H1 (cell line): Measurements from ENCODE around the gene SMCHD1. TPM values are rescaled to one million over a fixed set of nuclear protein-coding genes. Genes with fewer than 3 reads are reported as not detected.

Experiments used
- NRF1 ChIP-seq: IDR thresholded peaks from 2 replicates; pipeline ENCODE4 v1.6.1; 2011; ENCODE audit warnings: mild to moderate bottlenecking, low read depth, low read length, improper control_type of control experiment
- POLR2AphosphoS5 ChIP-seq: IDR thresholded peaks from 2 replicates; pipeline ENCODE4 v1.6.1; 2011; ENCODE audit warnings: low read depth, low read length
- SAP30 ChIP-seq: fragments of 300-600 bp; sonication (generic); IDR thresholded peaks from 2 replicates; pipeline ENCODE4 v1.7.1; 2012; ENCODE audit warnings: low read length, moderate library complexity, mild to moderate bottlenecking, inconsistent platforms; ENCODE audit not compliant: insufficient read depth, insufficient replicate concordance
- SIX5 ChIP-seq: IDR thresholded peaks from 2 replicates; pipeline ENCODE4 v1.6.1; 2011; ENCODE audit warnings: mild to moderate bottlenecking, low read depth, low read length
- SP2 ChIP-seq: IDR thresholded peaks from 2 replicates; pipeline ENCODE4 v1.6.1; 2012; ENCODE audit warnings: mild to moderate bottlenecking, low read length, inconsistent platforms
- TCF12 ChIP-seq: IDR thresholded peaks from 2 replicates; pipeline ENCODE4 v1.6.1; 2011; ENCODE audit warnings: low read depth, mild to moderate bottlenecking, low read length
- polyA plus RNA-seq, 7 experiments: library from polyadenylated mRNA; depleted of rRNA in 3 of 7; stranded (reverse) in 5 of 7; unstranded in 2 of 7; fragments of >200 nt in 5 of 7; fragments of 200-250 nt in 2 of 7; gene quantifications; 1 replicate in 5 of 7; 2 replicates in 1 of 7; 4 replicates in 1 of 7; pipeline versions ENCODE4 v1.2.1 to v1.2.3, GENCODE V29; 2011 to 2013; ENCODE audit warnings: missing spikeins in 2 of 7, mixed read lengths in 2 of 7
- total RNA-seq: library from RNA; stranded (reverse); fragmentation: NEBNext Ultra II Directional; extraction: Animal tissue kit (Norgen Biotek cat#: 25700); gene quantifications from 2 replicates; pipeline ENCODE4 v1.2.1, GENCODE V29; 2021

Gene SMCHD1
- total and polyA plus RNA-seq, 2 of the 8 experiments (the other 6 are each of a cell fraction or from before 2014, with no cell fraction given): 9.3 to 32.0 TPM

- TF ChIP-seq NRF1 (no peak), SP2 (no peak), SAP30 (no peak), SIX5 (no peak), TCF12 (no peak), POLR2AphosphoS5 (no peak)
- TF ChIP-seq, all 59 proteins: peak for 0
These were observed 170.2 kb downstream of the SMCHD1 start (continued) for GRCh38 chr18:2825613-2826175.
